ENCODE results near the gene NARF.

NARF gene

DNA sequence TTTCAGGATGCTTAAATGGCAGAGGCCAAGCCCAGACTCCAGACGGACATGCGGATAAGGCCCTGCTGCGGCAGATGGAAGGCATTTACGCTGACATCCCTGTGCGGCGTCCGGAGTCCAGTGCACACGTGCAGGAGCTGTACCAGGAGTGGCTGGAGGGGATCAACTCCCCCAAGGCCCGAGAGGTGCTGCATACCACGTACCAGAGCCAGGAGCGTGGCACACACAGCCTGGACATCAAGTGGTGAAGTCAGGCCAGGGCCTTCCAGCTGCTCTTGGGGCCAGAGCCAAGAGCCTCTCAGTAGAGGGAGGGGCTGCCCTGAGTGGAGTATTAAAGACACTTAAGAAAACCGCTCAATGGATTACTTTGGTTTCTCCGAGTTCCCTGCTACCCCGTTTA is 29.4 kb downstream of the NARF start:
- Mint-ChIP-seq H3K27me3 (no peaks in the 10 kb centered on the region), H3K27ac (no peak overlapping the region), H3K4me3 (no peak overlapping the region), H3K36me3 (ENCODE audit: low read depth) (peaks cover 68% of the 10 kb centered on the region), H3K9me3 (no peaks in the 10 kb centered on the region), H3K4me1 (ENCODE audit: low read depth) (no peaks in the 10 kb centered on the region)
- intact Hi-C loops (cut with micrococcal nuclease), result no loop called here

DNA sequence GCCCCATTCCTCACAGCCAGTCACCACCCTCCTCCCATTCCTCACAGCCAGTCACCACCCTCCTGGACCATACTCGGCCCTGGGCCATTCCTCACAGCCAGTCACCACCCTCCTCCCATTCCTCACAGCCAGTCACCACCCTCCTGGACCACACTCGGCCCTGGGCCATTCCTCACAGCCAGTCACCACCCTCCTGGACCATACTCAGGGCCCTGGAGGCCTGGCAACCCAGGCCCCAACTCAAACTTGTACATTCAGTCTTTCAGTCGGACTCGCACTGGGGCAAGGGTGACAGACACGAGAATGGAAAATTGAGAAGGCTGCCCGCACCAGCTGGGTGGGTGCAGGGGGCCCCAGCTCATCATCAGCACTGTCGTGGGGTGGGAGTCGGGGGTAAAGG is 30.6 kb downstream of the NARF start:
- no peak overlapping the region for H3K27ac Mint-ChIP-seq
- no peak overlapping the region for H3K4me3 Mint-ChIP-seq
- peaks cover 2% of the 10 kb centered on the region for H3K4me1 Mint-ChIP-seq (ENCODE audit: low read depth)
- intact Hi-C loops (cut with micrococcal nuclease), result no loop called here
- H3K9me3 Mint-ChIP-seq, result no peaks in the 10 kb centered on the region
- H3K36me3 Mint-ChIP-seq (ENCODE audit: low read depth), result peaks cover 56% of the 10 kb centered on the region
- no peaks in the 10 kb centered on the region for H3K27me3 Mint-ChIP-seq

GRCh38 chr17:82489851-82490511 is 31.4 kb downstream of the NARF start:
- Mint-ChIP-seq H3K4me3 (no peak overlapping the region), H3K4me1 (ENCODE audit: low read depth) (peaks cover 10% of the 10 kb centered on the region), H3K27me3 (no peaks in the 10 kb centered on the region), H3K9me3 (no peaks in the 10 kb centered on the region), H3K36me3 (ENCODE audit: low read depth) (peaks cover 47% of the 10 kb centered on the region), H3K27ac (no peak overlapping the region)
- intact Hi-C loops (cut with micrococcal nuclease), result no loop called here

GRCh38 chr17:82490512-82491195 is 32.1 kb downstream of the NARF start:
- no peak overlapping the region for H3K27ac Mint-ChIP-seq
- no peaks in the 10 kb centered on the region for H3K27me3 Mint-ChIP-seq
- no peaks in the 10 kb centered on the region for H3K9me3 Mint-ChIP-seq
- peaks cover 40% of the 10 kb centered on the region for H3K36me3 Mint-ChIP-seq (ENCODE audit: low read depth)
- H3K4me3 Mint-ChIP-seq, result no peak overlapping the region
- intact Hi-C loops (cut with micrococcal nuclease), result no loop called here
- peaks cover 13% of the 10 kb centered on the region for H3K4me1 Mint-ChIP-seq (ENCODE audit: low read depth)

GRCh38 chr17:82491196-82491530 is 32.6 kb downstream of the NARF start:
- intact Hi-C loops (cut with micrococcal nuclease), result no loop called here
- Mint-ChIP-seq H3K27me3 (no peaks in the 10 kb centered on the region), H3K36me3 (ENCODE audit: low read depth) (peaks cover 35% of the 10 kb centered on the region), H3K4me3 (no peak overlapping the region), H3K9me3 (no peaks in the 10 kb centered on the region), H3K27ac (no peak overlapping the region), H3K4me1 (ENCODE audit: low read depth) (peaks cover 19% of the 10 kb centered on the region)

DNA sequence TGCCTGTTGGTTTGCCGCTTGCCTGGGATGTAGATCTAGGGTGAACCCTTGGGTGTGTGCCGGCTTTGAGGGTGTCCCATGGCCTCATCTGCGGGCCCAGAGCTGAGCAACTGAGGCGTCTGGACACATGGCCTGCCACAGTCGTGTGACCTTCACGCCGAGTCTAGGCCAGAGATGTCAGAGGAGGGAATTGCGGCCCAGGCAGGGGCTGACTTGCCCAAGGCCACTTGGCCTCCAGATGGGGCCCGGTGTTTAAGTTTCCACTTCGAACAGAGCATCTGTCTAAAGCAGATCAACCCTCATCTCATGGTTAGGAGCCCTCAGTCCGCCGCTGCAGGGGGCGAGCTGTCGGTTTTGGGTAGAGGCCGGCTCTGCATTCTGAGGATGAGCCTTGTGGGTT is 33.0 kb downstream of the NARF start:
- H3K27ac Mint-ChIP-seq, result no peak overlapping the region
- no peaks in the 10 kb centered on the region for H3K27me3 Mint-ChIP-seq
- no peak overlapping the region for H3K4me3 Mint-ChIP-seq
- peaks cover 21% of the 10 kb centered on the region for H3K4me1 Mint-ChIP-seq (ENCODE audit: low read depth)
- intact Hi-C loops (cut with micrococcal nuclease), result no loop called here
- H3K36me3 Mint-ChIP-seq (ENCODE audit: low read depth), result peaks cover 31% of the 10 kb centered on the region
- no peaks in the 10 kb centered on the region for H3K9me3 Mint-ChIP-seq

GRCh38 chr17:82492643-82493225 is 34.2 kb downstream of the NARF start:
- Mint-ChIP-seq H3K27me3 (no peaks in the 10 kb centered on the region), H3K4me3 (no peak overlapping the region), H3K9me3 (no peaks in the 10 kb centered on the region), H3K4me1 (ENCODE audit: low read depth) (peaks cover 25% of the 10 kb centered on the region), H3K27ac (no peak overlapping the region), H3K36me3 (ENCODE audit: low read depth) (peaks cover 19% of the 10 kb centered on the region)
- intact Hi-C loops (cut with micrococcal nuclease), result no loop called here

- peaks cover 14% of the 10 kb centered on the region for H3K36me3 Mint-ChIP-seq (ENCODE audit: low read depth)
- intact Hi-C loops (cut with micrococcal nuclease), result no loop called here
- peaks cover 25% of the 10 kb centered on the region for H3K4me1 Mint-ChIP-seq (ENCODE audit: low read depth)
- H3K27me3 Mint-ChIP-seq, result no peaks in the 10 kb centered on the region
- H3K27ac Mint-ChIP-seq, result no peak overlapping the region
- no peaks in the 10 kb centered on the region for H3K9me3 Mint-ChIP-seq
- no peak overlapping the region for H3K4me3 Mint-ChIP-seq
These were observed 34.8 kb downstream of the NARF start for GRCh38 chr17:82493226-82493781.

DNA sequence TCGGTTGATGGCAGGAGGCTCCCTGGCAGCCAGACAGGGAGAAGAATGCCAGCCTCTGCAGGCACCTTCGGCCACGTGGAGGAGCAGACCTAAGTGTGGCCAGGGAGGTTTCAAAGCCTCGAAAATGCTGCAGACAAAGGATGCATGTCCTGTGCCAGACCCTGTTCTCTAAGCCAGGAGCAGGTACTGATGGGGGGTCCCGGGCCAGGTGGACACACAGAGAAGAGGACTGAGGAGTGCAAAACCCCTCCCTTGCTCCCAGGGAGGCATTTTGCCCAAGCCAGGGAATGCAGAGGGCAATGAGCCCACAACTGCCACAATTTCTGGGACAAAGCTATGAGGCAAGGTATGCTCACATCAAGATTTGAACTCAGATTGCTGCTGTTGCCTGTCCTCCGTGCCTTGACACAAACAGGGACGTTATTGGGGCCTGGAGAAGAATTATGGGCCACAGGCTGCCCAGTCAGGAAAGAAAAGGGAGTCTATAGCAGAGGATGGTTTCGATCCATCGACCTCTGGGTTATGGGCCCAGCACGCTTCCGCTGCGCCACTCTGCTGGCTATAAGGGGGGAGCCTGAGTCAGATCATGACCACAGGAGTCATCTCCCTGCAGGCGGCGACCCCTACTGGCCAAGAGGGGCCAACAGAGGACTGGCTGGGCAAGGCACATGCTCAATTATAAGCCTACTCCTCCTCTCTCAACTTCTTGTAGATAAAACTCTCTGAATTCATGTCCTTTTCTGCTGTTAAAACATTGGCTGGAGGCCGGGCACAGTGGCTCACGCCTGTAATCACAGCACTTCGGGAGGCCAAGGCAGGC is 35.9 kb downstream of the NARF start:
- peak overlapping the region; percentile 40 for H3K4me3 Mint-ChIP-seq
- H3K36me3 Mint-ChIP-seq (ENCODE audit: low read depth), result peaks cover 2% of the 10 kb centered on the region
- H3K4me1 Mint-ChIP-seq (ENCODE audit: low read depth), result peaks cover 33% of the 10 kb centered on the region
- peak overlapping the region; percentile 15 for H3K27ac Mint-ChIP-seq
- intact Hi-C loops (cut with micrococcal nuclease), result no loop called here
- H3K27me3 Mint-ChIP-seq, result no peaks in the 10 kb centered on the region
- no peaks in the 10 kb centered on the region for H3K9me3 Mint-ChIP-seq

DNA sequence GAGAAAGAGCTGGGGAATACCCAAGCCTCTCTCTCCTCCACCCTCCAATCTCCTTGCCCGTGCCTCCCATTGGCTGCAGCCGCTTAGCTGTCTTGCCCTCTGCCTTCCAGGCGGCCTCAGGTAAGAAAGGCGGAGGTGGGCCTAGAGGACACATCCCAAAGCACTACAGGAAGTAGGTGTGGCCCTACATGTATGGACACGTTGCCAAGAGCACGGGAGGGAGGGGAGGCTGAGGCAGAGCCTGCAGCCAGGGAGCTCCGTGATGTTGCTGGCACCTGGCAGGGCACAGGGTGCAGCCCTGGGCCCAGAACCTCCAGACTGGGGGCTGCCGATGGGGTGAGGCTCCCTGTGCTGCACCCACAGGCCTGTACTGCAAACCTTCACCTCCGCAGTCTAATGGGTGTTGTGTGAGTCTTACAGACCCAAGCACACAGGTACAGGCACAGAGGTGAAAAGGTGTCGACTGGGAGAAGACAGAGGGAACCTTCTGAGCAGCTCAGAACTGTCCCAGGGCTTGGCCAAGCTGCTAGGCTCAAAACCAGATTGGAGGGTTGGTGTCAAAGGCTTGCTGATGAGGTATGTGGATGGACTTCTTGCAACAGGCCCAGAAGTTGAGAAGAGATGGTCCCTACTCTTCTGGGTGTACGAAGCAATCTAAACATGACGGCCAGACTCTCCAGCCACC is 37.4 kb downstream of the NARF start:
- Mint-ChIP-seq H3K36me3 (ENCODE audit: low read depth) (no peaks in the 10 kb centered on the region), H3K4me1 (ENCODE audit: low read depth) (peaks cover 34% of the 10 kb centered on the region), H3K27me3 (no peaks in the 10 kb centered on the region), H3K9me3 (no peaks in the 10 kb centered on the region), H3K27ac (peak overlapping the region; percentile 79), H3K4me3 (peak overlapping the region; percentile 78)
- intact Hi-C loops (cut with micrococcal nuclease), result no loop called here

DNA sequence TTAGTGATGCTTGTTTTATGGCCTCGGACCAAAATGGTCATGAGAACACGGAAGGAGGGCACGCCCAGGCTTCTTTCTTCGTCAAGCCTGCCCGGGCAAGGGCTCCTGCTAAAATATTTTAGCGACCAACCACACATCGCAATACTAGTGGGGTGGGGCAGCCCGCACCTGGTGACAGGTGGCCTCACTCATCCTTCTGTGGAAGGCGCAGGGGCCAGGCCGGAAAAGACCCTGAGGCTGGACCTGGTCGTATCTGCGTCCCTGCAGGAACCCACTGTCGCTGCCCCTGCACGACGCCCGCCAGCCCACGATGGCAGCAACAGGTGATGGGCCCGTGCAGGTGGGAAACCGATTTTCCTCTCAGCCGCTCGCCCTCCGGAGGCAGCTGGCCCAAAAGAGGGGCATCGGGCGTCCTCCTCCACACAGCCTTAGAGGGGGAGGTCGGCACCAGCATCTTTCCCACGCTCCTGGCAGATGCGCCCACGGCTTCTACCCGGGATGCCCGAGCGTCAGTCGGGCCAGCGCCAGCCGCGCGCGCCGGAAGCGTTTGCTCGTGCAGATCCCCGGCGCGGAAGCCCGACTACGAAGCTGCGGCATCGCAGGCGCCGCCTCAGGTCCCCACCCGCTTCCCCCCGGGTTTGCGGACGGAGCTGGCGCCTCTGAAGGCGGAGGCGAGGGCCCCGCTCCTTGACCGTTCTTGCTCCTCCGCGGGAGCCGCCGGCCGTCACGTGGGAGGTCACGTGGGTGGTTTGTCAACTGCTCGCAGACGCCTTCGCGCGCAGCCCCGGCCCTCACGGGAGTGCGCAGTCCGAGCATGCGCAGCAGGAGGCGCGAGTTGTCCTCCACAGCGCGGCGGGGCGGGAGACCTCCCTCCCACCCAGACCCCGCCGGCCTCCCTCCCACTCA is 38.2 kb downstream of the NARF start:
- intact Hi-C loops (cut with micrococcal nuclease), result loop anchor here (1.0 kb wide), 1 partner anchor 23 kb away; the partner anchor contains the start of gene FOXK2
- Mint-ChIP-seq H3K27ac (peak overlapping the region; percentile 79), H3K4me1 (ENCODE audit: low read depth) (peaks cover 34% of the 10 kb centered on the region), H3K9me3 (no peaks in the 10 kb centered on the region), H3K36me3 (ENCODE audit: low read depth) (no peaks in the 10 kb centered on the region), H3K4me3 (peak overlapping the region; percentile 78), H3K27me3 (peaks cover 2% of the 10 kb centered on the region)

DNA sequence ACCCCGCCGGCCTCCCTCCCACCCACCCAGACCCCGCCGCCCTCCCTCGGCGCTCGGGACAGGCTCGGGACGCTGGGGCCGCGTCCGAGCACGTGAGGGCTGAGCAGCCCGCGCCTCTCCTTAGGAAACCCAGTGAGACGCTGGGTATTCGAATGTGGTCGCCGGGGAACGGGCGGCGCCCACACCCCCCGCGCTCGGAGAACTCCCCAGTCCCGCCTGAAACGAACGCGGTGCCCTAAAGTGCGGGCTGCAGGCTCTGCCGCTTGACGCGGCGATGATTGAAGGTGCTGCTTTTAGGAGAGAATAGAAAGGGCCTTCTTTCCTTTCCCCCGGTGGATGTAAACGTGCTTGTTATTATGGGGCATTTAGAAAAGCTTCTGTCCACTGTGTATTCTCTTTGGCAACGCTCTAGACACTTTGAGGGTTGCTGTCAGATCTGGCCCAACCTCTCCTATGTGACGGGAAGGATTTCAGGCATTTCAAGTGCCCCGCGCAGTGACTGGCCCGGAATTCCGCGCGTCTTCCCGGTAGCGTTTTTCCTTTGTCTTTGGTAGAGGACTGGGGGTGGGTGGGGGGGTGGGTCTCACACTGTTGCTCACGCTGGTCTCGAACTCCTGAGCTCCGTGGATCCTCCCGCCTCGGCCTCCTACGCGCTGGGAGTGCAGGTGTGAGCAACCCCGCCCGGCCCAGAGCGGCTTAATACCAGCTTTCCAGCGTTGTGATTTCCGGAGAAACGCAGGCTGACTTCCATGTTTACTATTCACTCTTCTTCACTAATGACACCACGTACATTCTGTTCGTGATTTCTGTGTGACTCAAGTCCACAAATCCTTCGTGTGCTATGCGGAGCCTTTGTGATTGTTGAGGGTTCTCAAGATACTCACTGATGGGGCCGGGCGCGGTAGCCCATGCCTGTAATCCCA is 39.2 kb downstream of the NARF start:
- Mint-ChIP-seq H3K36me3 (ENCODE audit: low read depth) (no peaks in the 10 kb centered on the region), H3K27ac (peak overlapping the region; percentile 79), H3K4me1 (ENCODE audit: low read depth) (peaks cover 34% of the 10 kb centered on the region), H3K27me3 (peaks cover 4% of the 10 kb centered on the region), H3K9me3 (no peaks in the 10 kb centered on the region), H3K4me3 (peak overlapping the region; percentile 78)
- intact Hi-C loops (cut with micrococcal nuclease), result loop anchor here (1.0 kb wide), 1 partner anchor 22 kb away; the partner anchor contains the start of gene FOXK2

Measured in dendritic cell treated with granulocyte-macrophage colony-stimulating factor and Interleukin-4, amounts not matched to agents 40 ng/mL and 50 ng/mL, for 4 days (primary cell).